Stimulated activated naive CD4-positive, alpha-beta T cell (primary cell): Measurements from ENCODE around the gene VTCN1.
"Not testable (repeated sequence)": the region's sequence is repeated elsewhere in the genome, so short reads cannot be mapped to it uniquely, and the experiment has no call there.

ENCODE experiments used
- DNase-seq, 6 experiments: peaks; one replicate each; lab custom pipeline; 2025; lab: John Stamatoyannopoulos, UW

The VTCN1 gene

GRCh38 chr1:117166076-117166475 is 44.7 kb downstream of the VTCN1 start:
- DNase-seq: no peak

GRCh38 chr1:117164209-117164608 is 46.5 kb downstream of the VTCN1 start:
- no peak for DNase-seq

- DNase-seq: no peak
Measured at GRCh38 chr1:117162816-117163215, 47.9 kb downstream of the VTCN1 start.

- DNase-seq: no peak
Measured at GRCh38 chr1:117161887-117162286, 48.8 kb downstream of the VTCN1 start.

- DNase-seq: not testable (repeated sequence)
Measured at GRCh38 chr1:117151305-117151704, 59.4 kb downstream of the VTCN1 start.

- no peak for DNase-seq
Measured at GRCh38 chr1:117150316-117150715, 60.4 kb downstream of the VTCN1 start.

- DNase-seq: no peak
Measured at GRCh38 chr1:117147856-117148588, 62.7 kb downstream of the VTCN1 start.

GRCh38 chr1:117147341-117147831 is 63.3 kb downstream of the VTCN1 start:
- no peak for DNase-seq

GRCh38 chr1:117146575-117147340 is 64.0 kb downstream of the VTCN1 start:
- DNase-seq: no peak

- DNase-seq: no peak
Measured at GRCh38 chr1:117146072-117146471, 64.7 kb downstream of the VTCN1 start.

- DNase-seq: no peak
Measured at GRCh38 chr1:117143871-117144270, 66.9 kb downstream of the VTCN1 start.

GRCh38 chr1:117143172-117143571 is 67.6 kb downstream of the VTCN1 start:
- no peak for DNase-seq

GRCh38 chr1:117142200-117142599 is 68.5 kb downstream of the VTCN1 start:
- DNase-seq: no peak

GRCh38 chr1:117138561-117138960 is 72.2 kb downstream of the VTCN1 start:
- no peak for DNase-seq

GRCh38 chr1:117138106-117138505 is 72.6 kb downstream of the VTCN1 start:
- DNase-seq: no peak

GRCh38 chr1:117137281-117137855 is 73.4 kb downstream of the VTCN1 start:
- DNase-seq: no peak

GRCh38 chr1:117136749-117137148 is 74.0 kb downstream of the VTCN1 start:
- no peak for DNase-seq

- no peak for DNase-seq
Measured at GRCh38 chr1:117135329-117135728, 75.4 kb downstream of the VTCN1 start.

GRCh38 chr1:117130526-117130925 is 80.2 kb downstream of the VTCN1 start:
- DNase-seq: no peak

GRCh38 chr1:117128323-117129079 is 82.2 kb downstream of the VTCN1 start:
- DNase-seq: peak in 2 of 6 experiments; percentile 37 to 45

- no peak for DNase-seq
Measured at GRCh38 chr1:117127795-117128194, 82.9 kb downstream of the VTCN1 start.

- no peak for DNase-seq
Measured at GRCh38 chr1:117124661-117125060, 86.1 kb downstream of the VTCN1 start.
